ENCODE results near the gene ACTR1A. TPM values are rescaled to one million over a fixed set of nuclear protein-coding genes. Genes with fewer than 3 reads are reported as not detected.
A peak's percentile ranks its signal among the peaks of the same experiment; 100 is the strongest.

ACTR1A gene
- total RNA-seq, 4 donors from 2014 or later = 212 to 261 (median 252) TPM

DNA sequence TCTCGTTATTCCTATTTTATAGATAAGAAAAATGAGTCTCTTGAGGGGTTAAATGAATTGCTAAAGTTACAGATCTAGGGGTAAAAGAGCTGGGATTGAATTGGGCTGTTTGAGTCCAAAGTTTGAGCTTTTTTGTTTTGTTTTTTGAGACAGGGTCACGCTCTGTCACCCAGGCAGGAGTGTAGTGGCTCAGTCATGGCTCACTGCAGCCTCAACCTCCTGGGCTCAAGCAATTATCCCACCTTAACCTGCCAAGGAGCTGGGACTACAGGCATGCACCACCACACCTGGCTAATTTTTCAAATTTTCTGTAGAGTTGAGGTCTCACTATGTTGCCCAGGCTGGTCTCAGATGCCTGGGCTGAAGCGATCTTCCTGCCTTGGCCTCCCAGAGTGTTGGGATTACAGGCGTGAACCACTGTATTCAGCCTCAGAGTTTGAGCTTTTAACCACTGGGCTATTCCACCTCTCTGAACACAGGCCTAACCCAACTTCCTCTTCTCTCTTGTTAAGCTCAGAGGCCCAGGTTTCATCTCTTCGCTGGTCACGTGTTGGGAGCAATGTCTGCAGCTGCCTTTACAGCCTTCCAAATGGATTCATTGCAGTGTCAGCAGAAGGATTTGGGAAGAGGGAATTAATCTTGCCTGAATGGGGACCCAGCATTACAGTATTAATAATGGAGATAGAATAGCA is 9.2 kb upstream of the ACTR1A start:
- H3K4me3 ChIP-seq = no peak overlapping the region

DNA sequence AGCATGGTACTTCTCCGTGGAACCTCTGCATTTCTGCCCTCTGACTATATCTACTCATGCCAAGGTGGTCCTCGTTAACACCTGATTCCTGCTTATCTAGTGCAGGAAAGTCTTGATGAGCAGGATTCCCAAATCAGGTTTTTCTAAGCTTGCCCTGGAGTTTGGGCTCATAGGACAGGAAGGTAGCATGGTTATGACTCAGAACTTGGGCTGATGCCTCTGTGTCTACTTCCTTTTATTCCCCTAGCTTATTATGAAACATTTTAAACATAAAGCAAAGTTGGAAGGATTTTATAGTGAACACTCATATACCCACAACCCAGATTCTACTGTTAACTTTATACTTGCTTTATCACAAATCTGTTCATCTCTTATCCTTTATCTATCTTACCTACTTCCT is 6.9 kb upstream of the ACTR1A start:
- H3K27me3 ChIP-seq = no peaks in the 10 kb centered on the region
- no peak for ATAC-seq
- no peaks in the 10 kb centered on the region for H3K9me3 ChIP-seq
- H3K36me3 ChIP-seq = peaks cover 0 to 32% of the 10 kb centered on the region in 2 donors
- TF ChIP-seq POLR2A (IDR thresholded peaks at IDR 0.05) = no peak
- TF ChIP-seq, protein P1, sequence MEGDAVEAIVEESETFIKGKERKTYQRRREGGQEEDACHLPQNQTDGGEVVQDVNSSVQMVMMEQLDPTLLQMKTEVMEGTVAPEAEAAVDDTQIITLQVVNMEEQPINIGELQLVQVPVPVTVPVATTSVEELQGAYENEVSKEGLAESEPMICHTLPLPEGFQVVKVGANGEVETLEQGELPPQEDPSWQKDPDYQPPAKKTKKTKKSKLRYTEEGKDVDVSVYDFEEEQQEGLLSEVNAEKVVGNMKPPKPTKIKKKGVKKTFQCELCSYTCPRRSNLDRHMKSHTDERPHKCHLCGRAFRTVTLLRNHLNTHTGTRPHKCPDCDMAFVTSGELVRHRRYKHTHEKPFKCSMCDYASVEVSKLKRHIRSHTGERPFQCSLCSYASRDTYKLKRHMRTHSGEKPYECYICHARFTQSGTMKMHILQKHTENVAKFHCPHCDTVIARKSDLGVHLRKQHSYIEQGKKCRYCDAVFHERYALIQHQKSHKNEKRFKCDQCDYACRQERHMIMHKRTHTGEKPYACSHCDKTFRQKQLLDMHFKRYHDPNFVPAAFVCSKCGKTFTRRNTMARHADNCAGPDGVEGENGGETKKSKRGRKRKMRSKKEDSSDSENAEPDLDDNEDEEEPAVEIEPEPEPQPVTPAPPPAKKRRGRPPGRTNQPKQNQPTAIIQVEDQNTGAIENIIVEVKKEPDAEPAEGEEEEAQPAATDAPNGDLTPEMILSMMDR (IDR thresholded peaks at IDR 0.05 in 4 of 5, conservative IDR thresholded peaks at IDR 0.05 in 1 of 5) = no peak
- H3K4me3 ChIP-seq = no peak overlapping the region
- in situ Hi-C loops (cut with MboI; ENCODE audit: low sequenced_read_pairs in 4 of 4) = loop anchor here in 2 of 4 donors (5.0 kb wide), 2 partner anchors 78 to 83 kb away; no protein-coding TSS in a partner anchor
- peaks cover 30 to 45% of the 10 kb centered on the region in 2 donors for H3K4me1 ChIP-seq
- H3K27ac ChIP-seq = peak overlapping the region in 1 of 4 donors; percentile 55
- DNase-seq = no peak
- intact Hi-C loops (cut with DNase I; ENCODE audit: low total_unique reads) = loop anchor here (10.0 kb wide), 2 partner anchors 205 to 265 kb away; partner anchors contain the start of genes ARL3 and SFXN2

More for the DNA sequence above, 9.2 kb upstream of the ACTR1A start:
- no peaks in the 10 kb centered on the region for H3K9me3 ChIP-seq
- peaks cover 0 to 32% of the 10 kb centered on the region in 2 donors for H3K36me3 ChIP-seq
- intact Hi-C loops (cut with DNase I; ENCODE audit: low total_unique reads) (no loop called here), in situ Hi-C loops (cut with MboI; ENCODE audit: low sequenced_read_pairs in 4 of 4) (loop anchor here in 1 of 4 donors (10.0 kb wide), 1 partner anchor 83 kb away; no protein-coding TSS in a partner anchor)
- DNase-seq (no peak), ATAC-seq (no peak)
- H3K27me3 ChIP-seq = no peaks in the 10 kb centered on the region
- peaks cover 19 to 26% of the 10 kb centered on the region in 2 donors for H3K4me1 ChIP-seq
- TF ChIP-seq POLR2A (IDR thresholded peaks at IDR 0.05) = no peak
- TF ChIP-seq, protein P1 (IDR thresholded peaks at IDR 0.05 in 4 of 5, conservative IDR thresholded peaks at IDR 0.05 in 1 of 5) = no peak
- no peak overlapping the region for H3K27ac ChIP-seq

DNA sequence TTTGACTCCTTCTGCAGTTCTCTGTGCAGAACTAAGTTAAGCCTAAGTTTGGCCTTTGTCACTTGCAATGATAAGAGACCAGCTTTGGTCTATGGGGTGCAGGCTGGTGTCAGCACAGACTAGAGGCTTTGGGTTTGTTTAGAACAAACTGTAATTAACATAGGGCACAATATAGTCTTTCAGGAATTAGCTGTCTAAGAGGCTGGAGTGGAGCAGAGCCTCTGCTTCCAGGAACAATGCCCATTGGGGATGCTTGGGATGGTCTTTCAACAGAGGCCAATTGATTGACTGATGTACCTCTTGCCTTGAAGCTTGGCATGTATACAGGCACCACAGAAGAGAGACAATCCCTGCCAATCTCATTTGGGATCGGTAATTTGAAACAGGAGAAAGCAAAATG is 6.0 kb upstream of the ACTR1A start:
- Histone ChIP-seq H3K4me1 (peaks cover 33 to 46% of the 10 kb centered on the region in 2 donors), H3K4me3 (no peak overlapping the region), H3K9me3 (no peaks in the 10 kb centered on the region), H3K27me3 (no peaks in the 10 kb centered on the region), H3K36me3 (peaks cover 0 to 32% of the 10 kb centered on the region in 2 donors), H3K27ac (peak overlapping the region in 1 of 4 donors; percentile 15)
- in situ Hi-C loops (cut with MboI; ENCODE audit: low sequenced_read_pairs in 4 of 4) = loop anchor here in 2 of 4 donors (5.0 kb wide), 2 partner anchors 79 to 84 kb away; no protein-coding TSS in a partner anchor
- DNase-seq (no peak), ATAC-seq (no peak)
- no peak for TF ChIP-seq POLR2A (IDR thresholded peaks at IDR 0.05)
- TF ChIP-seq, protein P1 (IDR thresholded peaks at IDR 0.05 in 4 of 5, conservative IDR thresholded peaks at IDR 0.05 in 1 of 5) = no peak
- intact Hi-C loops (cut with DNase I; ENCODE audit: low total_unique reads) = loop anchor here (10.0 kb wide), 2 partner anchors 206 to 266 kb away; partner anchors contain the start of genes ARL3 and SFXN2

DNA sequence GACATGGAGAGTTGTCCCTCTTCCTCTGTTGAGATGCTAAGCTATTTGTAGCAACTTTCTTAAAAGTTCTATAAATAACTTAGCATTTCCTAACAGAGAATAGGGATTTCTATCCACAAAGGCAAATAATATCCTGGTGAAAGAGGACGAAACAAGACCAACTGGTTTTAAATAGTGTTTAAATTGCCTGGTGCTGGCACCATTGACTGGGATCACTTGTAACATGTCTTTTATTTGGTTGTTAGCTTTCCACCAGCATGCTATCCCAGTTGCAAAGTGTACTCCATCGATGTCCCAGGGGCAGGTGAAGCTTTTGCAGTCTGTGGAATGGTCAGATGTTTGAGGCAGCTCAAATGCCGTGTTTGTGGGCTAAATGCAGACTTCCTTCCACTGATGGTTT is 5.0 kb upstream of the ACTR1A start:
- H3K27me3 ChIP-seq = no peaks in the 10 kb centered on the region

More for the DNA sequence above, 5.0 kb upstream of the ACTR1A start:
- no peak for ATAC-seq
- DNase-seq = no peak
- Histone ChIP-seq H3K9me3 (no peaks in the 10 kb centered on the region), H3K27ac (peak overlapping the region; percentile 15 to 89 (median 49)), H3K4me1 (peaks cover 39 to 53% of the 10 kb centered on the region in 2 donors), H3K36me3 (peaks cover 0 to 24% of the 10 kb centered on the region in 2 donors), H3K4me3 (no peak overlapping the region)
- in situ Hi-C loops (cut with MboI; ENCODE audit: low sequenced_read_pairs in 4 of 4) = loop anchor here in 2 of 4 donors (5.0 kb wide), 2 partner anchors 80 to 85 kb away; no protein-coding TSS in a partner anchor
- TF ChIP-seq, protein P1 (IDR thresholded peaks at IDR 0.05 in 4 of 5, conservative IDR thresholded peaks at IDR 0.05 in 1 of 5) = no peak
- TF ChIP-seq POLR2A (IDR thresholded peaks at IDR 0.05) = no peak
- intact Hi-C loops (cut with DNase I; ENCODE audit: low total_unique reads) = loop anchor here (10.0 kb wide), 2 partner anchors 207 to 267 kb away; partner anchors contain the start of genes ARL3 and SFXN2
